ENCODE measurements around the gene FBXO8.
A peak's percentile ranks its signal among the peaks of the same experiment; 100 is the strongest.

FBXO8 gene

GRCh38 chr4:174241162-174241561, 42.3 kb downstream of the FBXO8 start:
- DNase-seq, result no peak

GRCh38 chr4:174236359-174236758, 47.1 kb downstream of the FBXO8 start:
- DNase-seq, result no peak

- DNase-seq, result no peak
Observed at GRCh38 chr4:174230680-174231079, 52.8 kb downstream of the FBXO8 start.

- DNase-seq, result no peak
Observed at GRCh38 chr4:174230148-174230547, 53.3 kb downstream of the FBXO8 start.

GRCh38 chr4:174228988-174229387, 54.5 kb downstream of the FBXO8 start:
- no peak for DNase-seq

- DNase-seq, result no peak
Observed at GRCh38 chr4:174225349-174226049, 58.0 kb downstream of the FBXO8 start.

GRCh38 chr4:174224550-174224949, 58.9 kb downstream of the FBXO8 start:
- no peak for DNase-seq

- peak; percentile 21 for DNase-seq
Observed at GRCh38 chr4:174222266-174222872, 61.1 kb downstream of the FBXO8 start.

GRCh38 chr4:174218127-174218790, 65.2 kb downstream of the FBXO8 start:
- no peak for DNase-seq

- no peak for DNase-seq
Observed at GRCh38 chr4:174217273-174218126, 66.0 kb downstream of the FBXO8 start.

- no peak for DNase-seq
Observed at GRCh38 chr4:174216799-174217272, 66.6 kb downstream of the FBXO8 start.

- DNase-seq, result no peak
Observed at GRCh38 chr4:174215961-174216680, 67.3 kb downstream of the FBXO8 start.

GRCh38 chr4:174215057-174215456, 68.4 kb downstream of the FBXO8 start:
- no peak for DNase-seq

- DNase-seq, result no peak
Observed at GRCh38 chr4:174214101-174214878, 69.2 kb downstream of the FBXO8 start.

GRCh38 chr4:174213731-174214100, 69.8 kb downstream of the FBXO8 start:
- DNase-seq, result no peak

- no peak for DNase-seq
Observed at GRCh38 chr4:174212061-174212460, 71.4 kb downstream of the FBXO8 start.

GRCh38 chr4:174211622-174212044, 71.8 kb downstream of the FBXO8 start:
- no peak for DNase-seq

GRCh38 chr4:174210952-174211490, 72.4 kb downstream of the FBXO8 start:
- DNase-seq, result no peak

- DNase-seq, result no peak
Observed at GRCh38 chr4:174210354-174210753, 73.1 kb downstream of the FBXO8 start.

GRCh38 chr4:174209341-174209740, 74.1 kb downstream of the FBXO8 start:
- DNase-seq, result no peak

- DNase-seq, result no peak
Observed at GRCh38 chr4:174207367-174207766, 76.1 kb downstream of the FBXO8 start.
